GM18511 (cell line): ENCODE measurements around the gene SYTL5.

ENCODE experiments used
- ATAC-seq: cut with Tn5 transposase; IDR thresholded peaks from one replicate; pipeline ENCODE4 v1.9.1; 2021; ENCODE audit warnings: mild to moderate bottlenecking, moderate library complexity; ENCODE audit not compliant: unreplicated experiment

The SYTL5 gene

GRCh38 chrX:38018766-38019425 lies 12.5 kb downstream of the SYTL5 start:
- no peak for ATAC-seq

GRCh38 chrX:38028300-38028699 lies 21.9 kb downstream of the SYTL5 start:
- ATAC-seq: no peak

GRCh38 chrX:38036466-38036865 lies 30.1 kb downstream of the SYTL5 start:
- no peak for ATAC-seq

- no peak for ATAC-seq
These were observed 32.1 kb downstream of the SYTL5 start for GRCh38 chrX:38038501-38038900.

- ATAC-seq: no peak
These were observed 34.9 kb downstream of the SYTL5 start for GRCh38 chrX:38041237-38041636.

GRCh38 chrX:38044701-38045100 lies 38.3 kb downstream of the SYTL5 start:
- no peak for ATAC-seq

GRCh38 chrX:38045538-38046096 lies 39.3 kb downstream of the SYTL5 start:
- ATAC-seq: no peak

- no peak for ATAC-seq
These were observed 42.5 kb downstream of the SYTL5 start for GRCh38 chrX:38048886-38049285.

GRCh38 chrX:38050806-38051205 lies 44.5 kb downstream of the SYTL5 start:
- ATAC-seq: no peak

- ATAC-seq: no peak
These were observed 45.7 kb downstream of the SYTL5 start for GRCh38 chrX:38052096-38052495.

- ATAC-seq: no peak
These were observed 49.0 kb downstream of the SYTL5 start for GRCh38 chrX:38055170-38055847.

GRCh38 chrX:38060331-38060878 lies 54.1 kb downstream of the SYTL5 start:
- no peak for ATAC-seq

- no peak for ATAC-seq
These were observed 55.0 kb downstream of the SYTL5 start for GRCh38 chrX:38061335-38061734.

GRCh38 chrX:38066934-38067333 lies 60.6 kb downstream of the SYTL5 start:
- no peak for ATAC-seq

GRCh38 chrX:38069273-38069672 lies 62.9 kb downstream of the SYTL5 start:
- ATAC-seq: no peak

- ATAC-seq: no peak
These were observed 63.6 kb downstream of the SYTL5 start for GRCh38 chrX:38069991-38070390.

- ATAC-seq: no peak
These were observed 73.1 kb downstream of the SYTL5 start for GRCh38 chrX:38079463-38079862.

- no peak for ATAC-seq
These were observed 74.5 kb downstream of the SYTL5 start for GRCh38 chrX:38080808-38081207.

GRCh38 chrX:38081909-38082308 lies 75.6 kb downstream of the SYTL5 start:
- ATAC-seq: no peak

GRCh38 chrX:38082309-38082708 lies 76.0 kb downstream of the SYTL5 start:
- no peak for ATAC-seq

- ATAC-seq: no peak
These were observed 79.5 kb downstream of the SYTL5 start for GRCh38 chrX:38085813-38086212.
